ENCODE results near the gene OTUB2. TPM values are rescaled to one million over a fixed set of nuclear protein-coding genes. Genes with fewer than 3 reads are reported as not detected.

Gene OTUB2
- total RNA-seq, 3 donors from 2014 or later (not counting 1 experiment from before 2014, with no cell fraction given): 0.09 to 0.13 TPM; not detected in 1

GRCh38 chr14:94041551-94042346 is 15.6 kb downstream of the OTUB2 start:
- no peaks in the 10 kb centered on the region for H3K27me3 ChIP-seq (ENCODE audit: control insufficient read depth, insufficient read depth, low read length)
- WGBS (ENCODE audit: insufficient coverage): 91% methylated on average over 18 of the region's 18 CpGs
- intact Hi-C loops (cut with micrococcal nuclease): no loop called here
- no peak overlapping the region for H3K4me3 Mint-ChIP-seq
- no peaks in the 10 kb centered on the region for H3K9me3 ChIP-seq (ENCODE audit: control insufficient read depth, insufficient read depth, low read length)
- no peaks in the 10 kb centered on the region for H3K4me1 ChIP-seq (ENCODE audit: control insufficient read depth, insufficient read depth, low read length)
- peaks cover 8% of the 10 kb centered on the region for H3K36me3 ChIP-seq (ENCODE audit: control insufficient read depth, insufficient read depth, low read length)
- DNase-seq: no peak
- ATAC-seq: no peak
- no peaks in the 10 kb centered on the region for H3K9me3 Mint-ChIP-seq
- peaks cover 2% of the 10 kb centered on the region in 2 donors for H3K4me1 Mint-ChIP-seq
- peaks cover 9% of the 10 kb centered on the region for H3K36me3 Mint-ChIP-seq
- no peak overlapping the region for H3K27ac Mint-ChIP-seq
- no peak overlapping the region for H3K4me3 ChIP-seq (ENCODE audit: low read length)
- H3K27ac ChIP-seq (ENCODE audit: low read length): no peak overlapping the region
- H3K27me3 Mint-ChIP-seq (ENCODE audit: low read depth in 2 of 2): peaks cover 1 to 2% of the 10 kb centered on the region in 2 donors
- TF ChIP-seq CTCF (IDR thresholded peaks at IDR 0.05): no peak

- H3K27me3 Mint-ChIP-seq (ENCODE audit: low read depth in 2 of 2): no peaks in the 10 kb centered on the region
- no peak overlapping the region for H3K27ac ChIP-seq (ENCODE audit: low read length)
- peaks cover 12% of the 10 kb centered on the region for H3K36me3 ChIP-seq (ENCODE audit: control insufficient read depth, insufficient read depth, low read length)
- H3K36me3 Mint-ChIP-seq: peaks cover 9% of the 10 kb centered on the region
- TF ChIP-seq CTCF (IDR thresholded peaks at IDR 0.05): no peak
- H3K9me3 ChIP-seq (ENCODE audit: control insufficient read depth, insufficient read depth, low read length): no peaks in the 10 kb centered on the region
- peak in 1 of 3 donors; percentile 1 for ATAC-seq
- no peak for DNase-seq
- H3K27me3 ChIP-seq (ENCODE audit: control insufficient read depth, insufficient read depth, low read length): no peaks in the 10 kb centered on the region
- H3K4me3 ChIP-seq (ENCODE audit: low read length): no peak overlapping the region
- 90% methylated on average over 12 of the region's 12 CpGs for WGBS (ENCODE audit: insufficient coverage)
- no peaks in the 10 kb centered on the region for H3K4me1 ChIP-seq (ENCODE audit: control insufficient read depth, insufficient read depth, low read length)
- intact Hi-C loops (cut with micrococcal nuclease): no loop called here
- no peak overlapping the region for H3K27ac Mint-ChIP-seq
- H3K9me3 Mint-ChIP-seq: no peaks in the 10 kb centered on the region
- H3K4me3 Mint-ChIP-seq: no peak overlapping the region
- no peaks in the 10 kb centered on the region for H3K4me1 Mint-ChIP-seq
Observed at GRCh38 chr14:94042433-94043091, 16.4 kb downstream of the OTUB2 start.

- Histone ChIP-seq H3K4me3 (ENCODE audit: low read length) (no peak overlapping the region), H3K4me1 (ENCODE audit: control insufficient read depth, insufficient read depth, low read length) (no peaks in the 10 kb centered on the region), H3K36me3 (ENCODE audit: control insufficient read depth, insufficient read depth, low read length) (peaks cover 19% of the 10 kb centered on the region), H3K9me3 (ENCODE audit: control insufficient read depth, insufficient read depth, low read length) (no peaks in the 10 kb centered on the region), H3K27me3 (ENCODE audit: control insufficient read depth, insufficient read depth, low read length) (no peaks in the 10 kb centered on the region), H3K27ac (ENCODE audit: low read length) (no peak overlapping the region)
- TF ChIP-seq CTCF (IDR thresholded peaks at IDR 0.05): no peak
- peak in 1 of 3 donors; percentile 9 for ATAC-seq
- H3K9me3 Mint-ChIP-seq: no peaks in the 10 kb centered on the region
- H3K4me1 Mint-ChIP-seq: no peaks in the 10 kb centered on the region
- H3K4me3 Mint-ChIP-seq: no peak overlapping the region
- WGBS (ENCODE audit: insufficient coverage): 95% methylated on average over 10 of the region's 13 CpGs
- H3K27ac Mint-ChIP-seq: peak overlapping the region in 1 of 2 donors; percentile 47
- intact Hi-C loops (cut with micrococcal nuclease): no loop called here
- DNase-seq: no peak
- no peaks in the 10 kb centered on the region for H3K27me3 Mint-ChIP-seq (ENCODE audit: low read depth in 2 of 2)
- peaks cover 13% of the 10 kb centered on the region for H3K36me3 Mint-ChIP-seq
Observed at GRCh38 chr14:94043111-94043755, 17.1 kb downstream of the OTUB2 start.

Measured in natural killer cell (primary cell).